HG03457 (cell line): ENCODE measurements around the gene PAQR6.

ENCODE experiments used
- ATAC-seq: cut with Tn5 transposase; IDR thresholded peaks from one replicate; pipeline ENCODE4 v1.9.1; 2021; ENCODE audit warnings: moderate number of reproducible peaks; ENCODE audit not compliant: unreplicated experiment

The PAQR6 gene

DNA sequence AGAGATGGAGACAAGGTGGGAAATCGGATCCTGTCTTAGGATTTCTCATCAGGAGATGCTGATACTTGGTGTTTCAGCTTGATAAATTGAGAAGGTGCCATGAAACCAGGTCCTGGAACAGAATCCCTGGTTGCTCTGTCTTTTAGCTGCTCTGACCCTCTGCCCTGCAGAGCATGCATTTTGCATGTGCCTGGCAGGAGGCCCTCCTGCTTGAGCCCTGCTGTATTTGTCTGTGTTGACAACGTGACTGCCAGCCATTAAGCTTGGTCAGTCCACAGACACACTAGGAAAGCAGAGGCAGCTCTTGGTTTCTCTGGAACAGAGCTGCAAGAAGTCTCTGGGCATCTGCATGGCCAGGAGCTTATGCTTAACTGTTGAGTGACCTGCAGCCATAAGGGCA lies 51.4 kb downstream of the PAQR6 start:
- ATAC-seq = no peak

DNA sequence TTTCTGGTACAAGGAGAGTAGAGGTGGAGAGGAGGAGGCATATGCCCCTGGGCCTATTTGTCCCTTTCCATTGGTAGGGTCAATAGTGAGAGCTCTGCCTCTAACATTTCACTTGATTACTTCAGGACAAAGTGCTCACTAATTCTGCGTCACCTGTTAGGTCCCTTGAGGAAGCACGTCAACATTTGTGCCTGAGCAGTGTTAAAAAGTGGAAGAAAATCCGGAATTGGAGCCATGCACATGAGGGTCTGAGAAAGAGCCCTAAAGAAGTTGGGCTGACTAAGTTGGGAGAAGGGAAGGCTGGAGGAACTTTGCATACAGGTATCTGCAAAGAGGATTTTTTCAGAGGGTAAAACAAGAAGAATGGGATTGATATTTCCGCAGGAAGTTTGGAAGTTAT lies 52.0 kb downstream of the PAQR6 start:
- ATAC-seq = no peak

DNA sequence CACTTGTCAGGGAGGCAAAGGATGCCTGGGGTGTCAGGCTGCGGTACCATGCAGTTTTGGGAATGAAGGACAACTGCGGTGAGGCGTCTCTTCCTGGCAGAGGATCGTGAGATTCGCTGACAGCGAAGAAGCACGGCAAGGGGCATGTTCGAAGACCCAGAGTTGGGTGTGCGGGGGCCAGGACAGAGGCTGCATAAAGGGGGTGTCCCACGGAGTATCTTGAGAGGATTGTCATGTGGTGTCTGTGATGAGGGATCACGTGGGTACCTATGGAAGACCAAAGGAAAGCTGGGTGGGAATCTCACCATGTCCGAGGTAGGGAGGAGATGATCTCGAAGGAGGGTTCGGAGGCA lies 53.6 kb downstream of the PAQR6 start:
- ATAC-seq = no peak

DNA sequence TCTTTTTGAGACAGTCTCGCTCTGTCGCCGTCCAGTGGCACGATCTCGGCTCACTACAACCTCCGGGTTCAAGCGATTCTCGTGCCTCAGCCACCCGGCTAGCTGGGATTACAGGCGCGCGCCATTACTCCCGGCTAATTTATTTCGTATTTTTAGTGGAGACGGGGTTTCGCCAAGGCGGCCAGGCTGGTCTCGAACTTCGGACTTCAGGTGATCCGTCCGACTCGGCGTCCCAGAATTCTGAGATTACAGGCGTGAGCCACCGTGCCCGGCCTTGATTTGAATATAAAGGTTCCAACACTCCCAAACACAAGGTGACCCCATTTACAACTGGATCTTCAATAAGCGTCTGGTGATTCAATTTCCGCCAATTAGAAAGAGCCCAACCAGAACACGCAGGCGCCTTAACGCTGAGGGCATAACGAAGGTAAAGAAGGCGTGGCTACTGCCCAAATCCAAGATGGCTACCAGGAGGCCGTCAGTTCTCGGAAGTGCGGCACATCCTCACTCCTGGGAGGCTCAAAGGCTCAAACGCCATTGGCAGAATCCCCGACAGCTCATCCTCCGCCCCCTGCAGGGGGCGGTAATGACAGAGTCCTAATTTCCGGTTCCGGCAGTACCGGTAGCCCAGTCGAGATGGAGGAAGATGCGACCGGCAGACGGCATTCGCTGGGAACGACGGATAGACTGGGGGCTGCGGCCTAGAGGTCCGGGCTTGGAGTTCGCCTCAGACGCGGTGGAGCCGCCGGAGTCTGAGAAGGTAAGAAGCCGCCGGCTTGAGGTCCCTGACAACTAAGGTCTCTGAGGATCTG lies 54.2 kb downstream of the PAQR6 start, which contains the start of gene SLC25A44:
Gene SLC25A44 (plus strand): TSS at position 617 of the 812 bp plus-strand sequence. CDS start 5,744 bp downstream, outside the sequence.
- ATAC-seq = peak; percentile 84
